HepG2 (cell line): ENCODE results near the gene DDAH2. TPM values are rescaled to one million over a fixed set of nuclear protein-coding genes. Genes with fewer than 3 reads are reported as not detected.
A peak's percentile ranks its signal among the peaks of the same experiment; 100 is the strongest.

Source experiments
- ATF4 ChIP-seq, 2 experiments: fragments of 450-650 bp in 1 of 2; sonication (generic) in 1 of 2; formaldehyde crosslinking; IDR thresholded peaks; 2 replicates each; pipeline versions ENCODE4 v1.5.0 to v1.8.0; 2020 to 2022; ENCODE audit warnings: mild to moderate bottlenecking in 1 of 2, missing genetic modification reagents in 1 of 2
- DMTF1 ChIP-seq: sonication (generic); formaldehyde crosslinking; IDR thresholded peaks from 2 replicates; pipeline ENCODE4 v1.4.0; 2020; ENCODE audit warnings: mild to moderate bottlenecking, missing genetic modification reagents
- FIP1L1 ChIP-seq: fragments of 200-400 bp; formaldehyde crosslinking; IDR thresholded peaks from 2 replicates; pipeline ENCODE4 v1.6.1; 2018; ENCODE audit warnings: low read depth, mild to moderate bottlenecking, low read length, moderate library complexity, borderline replicate concordance; ENCODE audit not compliant: insufficient read depth
- FUBP1 ChIP-seq: sonication (generic); formaldehyde crosslinking; IDR thresholded peaks from 2 replicates; pipeline ENCODE4 v1.5.1; 2020; ENCODE audit warnings: missing genetic modification reagents, mild to moderate bottlenecking, borderline replicate concordance
- HNRNPUL1 ChIP-seq: fragments of 200-400 bp; formaldehyde crosslinking; IDR thresholded peaks from 2 replicates; pipeline ENCODE4 v1.6.1; 2017; ENCODE audit warnings: low read depth, mild to moderate bottlenecking, low read length, moderate library complexity
- LCORL ChIP-seq, 2 experiments: fragments of 450-650 bp in 1 of 2; sonication (generic) in 1 of 2; formaldehyde crosslinking in 1 of 2; IDR thresholded peaks; 2 replicates each; pipeline versions ENCODE4 v1.5.0 to v1.6.1; 2017 to 2020; ENCODE audit warnings: antibody characterized with exemption in 1 of 2, missing genetic modification reagents in 1 of 2
- PHF20 ChIP-seq: sonication (generic); formaldehyde crosslinking; IDR thresholded peaks from 2 replicates; pipeline ENCODE4 v1.5.0; 2020; ENCODE audit warnings: mild to moderate bottlenecking, missing genetic modification reagents
- SUZ12 ChIP-seq: fragments of 150-350 bp; IDR thresholded peaks from 2 replicates; pipeline ENCODE4 v1.6.1; 2014; ENCODE audit warnings: low read depth, low read length
- TFAP4 ChIP-seq: sonication (generic); IDR thresholded peaks from 2 replicates; pipeline ENCODE4 v1.6.1; 2016; ENCODE audit warnings: low read depth, borderline replicate concordance
- ZNF296 ChIP-seq: sonication (generic); formaldehyde crosslinking; conservative IDR thresholded peaks from 2 replicates; pipeline ENCODE4 v1.5.0; 2020; ENCODE audit warnings: mild to moderate bottlenecking, missing genetic modification reagents
- ZNF441 ChIP-seq: sonication (generic); formaldehyde crosslinking; IDR thresholded peaks from 2 replicates; pipeline ENCODE4 v1.7.0; 2021; ENCODE audit warnings: missing genetic modification reagents, borderline replicate concordance
- ZNF768 ChIP-seq: sonication (generic); formaldehyde crosslinking; IDR thresholded peaks from 2 replicates; pipeline ENCODE4 v1.4.0; 2020; ENCODE audit warnings: missing genetic modification reagents
- polyA plus RNA-seq, 8 experiments: library from polyadenylated mRNA; depleted of rRNA in 3 of 8; stranded (reverse) in 7 of 8; unstranded in 1 of 8; fragments of >200 nt; fragmentation: Illumina TruSeq in 4 of 8; extraction: Trizol in 4 of 8; gene quantifications; 2 replicates each; pipeline versions ENCODE4 v1.2.1 to v1.2.3, GENCODE V29; 2011 to 2016; ENCODE audit warnings: low read depth in 4 of 8, missing spikeins in 1 of 8, mixed read lengths in 1 of 8; ENCODE audit not compliant: insufficient read depth in 1 of 8
- total RNA-seq, 5 experiments: library from RNA; depleted of rRNA; stranded (reverse); fragments of >200 nt; fragmentation: Illumina TruSeq; extraction: Trizol; gene quantifications; 2 replicates each; pipeline ENCODE4 v1.2.3, GENCODE V29; 2016; ENCODE audit warnings: low read depth in 1 of 5
- TF ChIP-seq, protein P1 (sequence below): fragments of 450-650 bp; IDR thresholded peaks from 2 replicates; pipeline ENCODE4 v1.6.1; 2017; ENCODE audit warnings: mild to moderate bottlenecking
- TF ChIP-seq, protein P2 (sequence below): sonication (generic); formaldehyde crosslinking; IDR thresholded peaks from 2 replicates; pipeline ENCODE4 v1.4.0; 2020; ENCODE audit warnings: missing genetic modification reagents, mild to moderate bottlenecking, borderline replicate concordance

DDAH2 gene
- total and polyA plus RNA-seq, 2 of the 13 experiments (the other 11 are each of a cell fraction or from before 2014, with no cell fraction given), result 16.4 to 21.1 TPM

GRCh38 chr6:31737991-31738979 lies 9.2 kb upstream of the DDAH2 start (continued):
- TF ChIP-seq SUZ12, result no peak
- TF ChIP-seq TFAP4, result peak; percentile 41; the same call in 1 of the 2 replicates
- TF ChIP-seq, protein P1, sequence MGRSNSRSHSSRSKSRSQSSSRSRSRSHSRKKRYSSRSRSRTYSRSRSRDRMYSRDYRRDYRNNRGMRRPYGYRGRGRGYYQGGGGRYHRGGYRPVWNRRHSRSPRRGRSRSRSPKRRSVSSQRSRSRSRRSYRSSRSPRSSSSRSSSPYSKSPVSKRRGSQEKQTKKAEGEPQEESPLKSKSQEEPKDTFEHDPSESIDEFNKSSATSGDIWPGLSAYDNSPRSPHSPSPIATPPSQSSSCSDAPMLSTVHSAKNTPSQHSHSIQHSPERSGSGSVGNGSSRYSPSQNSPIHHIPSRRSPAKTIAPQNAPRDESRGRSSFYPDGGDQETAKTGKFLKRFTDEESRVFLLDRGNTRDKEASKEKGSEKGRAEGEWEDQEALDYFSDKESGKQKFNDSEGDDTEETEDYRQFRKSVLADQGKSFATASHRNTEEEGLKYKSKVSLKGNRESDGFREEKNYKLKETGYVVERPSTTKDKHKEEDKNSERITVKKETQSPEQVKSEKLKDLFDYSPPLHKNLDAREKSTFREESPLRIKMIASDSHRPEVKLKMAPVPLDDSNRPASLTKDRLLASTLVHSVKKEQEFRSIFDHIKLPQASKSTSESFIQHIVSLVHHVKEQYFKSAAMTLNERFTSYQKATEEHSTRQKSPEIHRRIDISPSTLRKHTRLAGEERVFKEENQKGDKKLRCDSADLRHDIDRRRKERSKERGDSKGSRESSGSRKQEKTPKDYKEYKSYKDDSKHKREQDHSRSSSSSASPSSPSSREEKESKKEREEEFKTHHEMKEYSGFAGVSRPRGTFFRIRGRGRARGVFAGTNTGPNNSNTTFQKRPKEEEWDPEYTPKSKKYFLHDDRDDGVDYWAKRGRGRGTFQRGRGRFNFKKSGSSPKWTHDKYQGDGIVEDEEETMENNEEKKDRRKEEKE, result no peak
- peak in 1 of 2 experiments; percentile 55; a peak in 1 of 4 replicates for TF ChIP-seq ATF4 (CRISPR knock-in tag; IDR thresholded peaks at IDR 0.05)
- peak; percentile 39; the same call in 1 of the 2 replicates for TF ChIP-seq HNRNPUL1
- TF ChIP-seq DMTF1 (CRISPR knock-in tag), result no peak
- no peak for TF ChIP-seq FUBP1 (CRISPR knock-in tag)
- TF ChIP-seq, protein P2, sequence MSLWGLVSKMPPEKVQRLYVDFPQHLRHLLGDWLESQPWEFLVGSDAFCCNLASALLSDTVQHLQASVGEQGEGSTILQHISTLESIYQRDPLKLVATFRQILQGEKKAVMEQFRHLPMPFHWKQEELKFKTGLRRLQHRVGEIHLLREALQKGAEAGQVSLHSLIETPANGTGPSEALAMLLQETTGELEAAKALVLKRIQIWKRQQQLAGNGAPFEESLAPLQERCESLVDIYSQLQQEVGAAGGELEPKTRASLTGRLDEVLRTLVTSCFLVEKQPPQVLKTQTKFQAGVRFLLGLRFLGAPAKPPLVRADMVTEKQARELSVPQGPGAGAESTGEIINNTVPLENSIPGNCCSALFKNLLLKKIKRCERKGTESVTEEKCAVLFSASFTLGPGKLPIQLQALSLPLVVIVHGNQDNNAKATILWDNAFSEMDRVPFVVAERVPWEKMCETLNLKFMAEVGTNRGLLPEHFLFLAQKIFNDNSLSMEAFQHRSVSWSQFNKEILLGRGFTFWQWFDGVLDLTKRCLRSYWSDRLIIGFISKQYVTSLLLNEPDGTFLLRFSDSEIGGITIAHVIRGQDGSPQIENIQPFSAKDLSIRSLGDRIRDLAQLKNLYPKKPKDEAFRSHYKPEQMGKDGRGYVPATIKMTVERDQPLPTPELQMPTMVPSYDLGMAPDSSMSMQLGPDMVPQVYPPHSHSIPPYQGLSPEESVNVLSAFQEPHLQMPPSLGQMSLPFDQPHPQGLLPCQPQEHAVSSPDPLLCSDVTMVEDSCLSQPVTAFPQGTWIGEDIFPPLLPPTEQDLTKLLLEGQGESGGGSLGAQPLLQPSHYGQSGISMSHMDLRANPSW, result no peak
- no peak for TF ChIP-seq ZNF296 (CRISPR knock-in tag)
- peak; percentile 52 for TF ChIP-seq PHF20 (CRISPR knock-in tag)
- TF ChIP-seq ZNF441 (CRISPR knock-in tag), result 0 out of 2 replicates have a peak, but pooled peaks have one; percentile 57
- no peak for TF ChIP-seq ZNF768 (CRISPR knock-in tag)
- TF ChIP-seq LCORL (IDR thresholded peaks at IDR 0.05), result 0 out of 2 replicates have a peak, but pooled peaks have one; percentile 65
- peak; percentile 74; the same call in 1 of the 2 replicates for TF ChIP-seq LCORL (CRISPR knock-in tag; IDR thresholded peaks at IDR 0.05)
- TF ChIP-seq FIP1L1, result no peak
